HepG2 (cell line): Measurements from ENCODE around the gene FCHSD1. TPM values are rescaled to one million over a fixed set of nuclear protein-coding genes. Genes with fewer than 3 reads are reported as not detected.

Experiments used
- ATF2 ChIP-seq: sonication (generic); formaldehyde crosslinking; IDR thresholded peaks from 2 replicates; pipeline ENCODE4 v1.4.0; 2020; ENCODE audit warnings: missing genetic modification reagents
- ERF ChIP-seq: IDR thresholded peaks from 2 replicates; pipeline ENCODE4 v1.6.1; 2018; ENCODE audit warnings: missing biosample characterization, missing genetic modification reagents
- GLI4 ChIP-seq: sonication (generic); formaldehyde crosslinking; IDR thresholded peaks from 2 replicates; pipeline ENCODE4 v1.5.1; 2020; ENCODE audit warnings: missing genetic modification reagents, mild to moderate bottlenecking, moderate library complexity, borderline replicate concordance
- HBP1 ChIP-seq: IDR thresholded peaks from 2 replicates; pipeline ENCODE4 v1.6.1; 2016; ENCODE audit warnings: low read depth, control low read depth
- NPAS2 ChIP-seq: sonication (generic); formaldehyde crosslinking; IDR thresholded peaks from 2 replicates; pipeline ENCODE4 v1.8.0; 2022; ENCODE audit warnings: mild to moderate bottlenecking, missing genetic modification reagents, borderline replicate concordance
- PCBP1 ChIP-seq: fragments of 200-400 bp; formaldehyde crosslinking; IDR thresholded peaks from 2 replicates; pipeline ENCODE4 v1.6.1; 2017; ENCODE audit warnings: mild to moderate bottlenecking, low read depth, low read length, borderline replicate concordance
- PRDM10 ChIP-seq: sonication (generic); formaldehyde crosslinking; IDR thresholded peaks from 2 replicates; pipeline ENCODE4 v1.4.0; 2020; ENCODE audit warnings: low read depth, missing genetic modification reagents
- PRMT3 ChIP-seq: sonication (generic); formaldehyde crosslinking; IDR thresholded peaks from 2 replicates; pipeline ENCODE4 v1.8.1; 2022; ENCODE audit warnings: low read depth, mild to moderate bottlenecking, moderate library complexity, missing genetic modification reagents, borderline replicate concordance
- SMAD3 ChIP-seq: sonication (generic); formaldehyde crosslinking; IDR thresholded peaks from 2 replicates; pipeline ENCODE4 v1.4.0; 2020; ENCODE audit warnings: missing genetic modification reagents
- STAT5B ChIP-seq: sonication (generic); formaldehyde crosslinking; IDR thresholded peaks from 2 replicates; pipeline ENCODE4 v1.4.0; 2020; ENCODE audit warnings: missing genetic modification reagents
- SYNCRIP ChIP-seq: fragments of 200-400 bp; formaldehyde crosslinking; IDR thresholded peaks from 2 replicates; pipeline ENCODE4 v1.6.1; 2018; ENCODE audit warnings: mild to moderate bottlenecking, low read depth, low read length; ENCODE audit not compliant: insufficient read depth
- XRCC5 ChIP-seq: fragments of 200-400 bp; formaldehyde crosslinking; optimal IDR thresholded peaks from 2 replicates; pipeline ENCODE3; 2017; ENCODE audit warnings: mild to moderate bottlenecking, low read length
- ZBTB21 ChIP-seq: sonication (generic); formaldehyde crosslinking; IDR thresholded peaks from 2 replicates; pipeline ENCODE4 v1.4.0; 2020; ENCODE audit warnings: missing genetic modification reagents
- ZFP36 ChIP-seq: fragments of 150-350 bp; IDR thresholded peaks from 2 replicates; pipeline ENCODE4 v1.6.1; 2018; ENCODE audit warnings: borderline replicate concordance, low read length, low read depth; ENCODE audit not compliant: partially characterized antibody
- ZNF296 ChIP-seq: sonication (generic); formaldehyde crosslinking; conservative IDR thresholded peaks from 2 replicates; pipeline ENCODE4 v1.5.0; 2020; ENCODE audit warnings: mild to moderate bottlenecking, missing genetic modification reagents
- ZNF382 ChIP-seq: sonication (generic); formaldehyde crosslinking; IDR thresholded peaks from 2 replicates; pipeline ENCODE4 v1.5.0; 2020; ENCODE audit warnings: missing genetic modification reagents, mild to moderate bottlenecking, borderline replicate concordance
- ZNF510 ChIP-seq: sonication (generic); formaldehyde crosslinking; IDR thresholded peaks from 2 replicates; pipeline ENCODE4 v1.4.0; 2020; ENCODE audit warnings: low read depth, mild to moderate bottlenecking, missing genetic modification reagents
- ZNF543 ChIP-seq: sonication (generic); formaldehyde crosslinking; IDR thresholded peaks from 2 replicates; pipeline ENCODE4 v1.4.0; 2020; ENCODE audit warnings: mild to moderate bottlenecking, missing genetic modification reagents
- ZNF704 ChIP-seq: sonication (generic); formaldehyde crosslinking; IDR thresholded peaks from 2 replicates; pipeline ENCODE4 v1.8.1; 2023; ENCODE audit warnings: mild to moderate bottlenecking, inconsistent platforms, moderate library complexity, missing genetic modification reagents, borderline replicate concordance
- ZSCAN25 ChIP-seq: sonication (generic); formaldehyde crosslinking; IDR thresholded peaks from 2 replicates; pipeline ENCODE4 v1.8.0; 2022; ENCODE audit warnings: mild to moderate bottlenecking, missing genetic modification reagents
- ZZZ3 ChIP-seq: sonication (generic); formaldehyde crosslinking; IDR thresholded peaks from 2 replicates; pipeline ENCODE4 v1.4.0; 2020; ENCODE audit warnings: missing genetic modification reagents, mild to moderate bottlenecking, borderline replicate concordance
- polyA plus RNA-seq, 8 experiments: library from polyadenylated mRNA; depleted of rRNA in 3 of 8; stranded (reverse) in 7 of 8; unstranded in 1 of 8; fragments of >200 nt; fragmentation: Illumina TruSeq in 4 of 8; extraction: Trizol in 4 of 8; gene quantifications; 2 replicates each; pipeline versions ENCODE4 v1.2.1 to v1.2.3, GENCODE V29; 2011 to 2016; ENCODE audit warnings: low read depth in 4 of 8, missing spikeins in 1 of 8, mixed read lengths in 1 of 8; ENCODE audit not compliant: insufficient read depth in 1 of 8
- total RNA-seq, 5 experiments: library from RNA; depleted of rRNA; stranded (reverse); fragments of >200 nt; fragmentation: Illumina TruSeq; extraction: Trizol; gene quantifications; 2 replicates each; pipeline ENCODE4 v1.2.3, GENCODE V29; 2016; ENCODE audit warnings: low read depth in 1 of 5

Gene FCHSD1
- total and polyA plus RNA-seq, 2 of the 13 experiments (the other 11 are each of a cell fraction or from before 2014, with no cell fraction given), result 5.5 to 15.4 TPM

- TF ChIP-seq ERF (no peak), NPAS2 (CRISPR knock-in tag) (no peak), ZSCAN25 (no peak), XRCC5 (no peak), SMAD3 (CRISPR knock-in tag) (peak; percentile 57; the same call in 1 of the 2 replicates), PRDM10 (peak; percentile 78; the same call in 1 of the 2 replicates), ZZZ3 (no peak), ZNF543 (no peak), GLI4 (CRISPR knock-in tag) (no peak), PCBP1 (no peak), STAT5B (CRISPR knock-in tag) (no peak), ATF2 (CRISPR knock-in tag) (no peak; the same call in 1 of the 2 replicates), ZNF382 (CRISPR knock-in tag) (no peak), PRMT3 (CRISPR knock-in tag) (no peak), ZNF704 (CRISPR knock-in tag) (no peak), HBP1 (no peak), SYNCRIP (no peak), ZNF296 (CRISPR knock-in tag) (no peak), ZFP36 (no peak), ZBTB21 (CRISPR knock-in tag) (no peak), ZNF510 (CRISPR knock-in tag) (no peak)
Measured at GRCh38 chr5:141590127-141590526, 61.1 kb downstream of the FCHSD1 start (continued).
